HG02610 (cell line): Measurements from ENCODE around the gene ZSCAN9.

ENCODE experiments used
- ATAC-seq: cut with Tn5 transposase; IDR thresholded peaks from one replicate; pipeline ENCODE4 v1.9.1; 2021; ENCODE audit warnings: mild to moderate bottlenecking, moderate library complexity; ENCODE audit not compliant: unreplicated experiment

The ZSCAN9 gene

GRCh38 chr6:28225056-28225834 lies at the start of gene ZSCAN9:
TSS of gene ZSCAN9 (plus strand) at chr6:28225275. CDS start at chr6:28227085, 1,810 bp downstream.
- peak; percentile 85 for ATAC-seq

GRCh38 chr6:28176373-28176772 lies 48.7 kb upstream of the ZSCAN9 start:
- ATAC-seq = no peak

GRCh38 chr6:28182255-28182654 lies 42.8 kb upstream of the ZSCAN9 start:
- no peak for ATAC-seq

GRCh38 chr6:28188111-28188979 lies 36.7 kb upstream of the ZSCAN9 start:
- no peak for ATAC-seq

GRCh38 chr6:28200020-28200419 lies 25.1 kb upstream of the ZSCAN9 start:
- no peak for ATAC-seq

GRCh38 chr6:28203201-28203600 lies 21.9 kb upstream of the ZSCAN9 start:
- ATAC-seq = no peak

GRCh38 chr6:28205879-28206278 lies 19.2 kb upstream of the ZSCAN9 start:
- ATAC-seq = no peak

GRCh38 chr6:28206527-28206926 lies 18.5 kb upstream of the ZSCAN9 start:
- ATAC-seq = no peak

- no peak for ATAC-seq
Measured at GRCh38 chr6:28206928-28207509, 18.1 kb upstream of the ZSCAN9 start.

- ATAC-seq = no peak
Measured at GRCh38 chr6:28207510-28208110, 17.5 kb upstream of the ZSCAN9 start.

GRCh38 chr6:28208111-28208659 lies 16.9 kb upstream of the ZSCAN9 start:
- no peak for ATAC-seq

- ATAC-seq = no peak
Measured at GRCh38 chr6:28209753-28210535, 15.1 kb upstream of the ZSCAN9 start.

GRCh38 chr6:28211840-28212509 lies 13.1 kb upstream of the ZSCAN9 start:
- peak; percentile 30 for ATAC-seq

GRCh38 chr6:28212510-28213212 lies 12.4 kb upstream of the ZSCAN9 start:
- peak; percentile 64 for ATAC-seq

- ATAC-seq = no peak
Measured at GRCh38 chr6:28213213-28213523, 11.9 kb upstream of the ZSCAN9 start.

- no peak for ATAC-seq
Measured at GRCh38 chr6:28215425-28215824, 9.7 kb upstream of the ZSCAN9 start.

GRCh38 chr6:28217890-28218289 lies 7.2 kb upstream of the ZSCAN9 start:
- ATAC-seq = no peak

GRCh38 chr6:28218312-28219248 lies 6.5 kb upstream of the ZSCAN9 start:
- peak; percentile 62 for ATAC-seq
